ENCODE results near the gene CACNA2D1. TPM values are rescaled to one million over a fixed set of nuclear protein-coding genes. Genes with fewer than 3 reads are reported as not detected.

Gene CACNA2D1
- total and polyA plus RNA-seq, 8 donors: 0.79 to 5.0 (median 2.1) TPM

DNA sequence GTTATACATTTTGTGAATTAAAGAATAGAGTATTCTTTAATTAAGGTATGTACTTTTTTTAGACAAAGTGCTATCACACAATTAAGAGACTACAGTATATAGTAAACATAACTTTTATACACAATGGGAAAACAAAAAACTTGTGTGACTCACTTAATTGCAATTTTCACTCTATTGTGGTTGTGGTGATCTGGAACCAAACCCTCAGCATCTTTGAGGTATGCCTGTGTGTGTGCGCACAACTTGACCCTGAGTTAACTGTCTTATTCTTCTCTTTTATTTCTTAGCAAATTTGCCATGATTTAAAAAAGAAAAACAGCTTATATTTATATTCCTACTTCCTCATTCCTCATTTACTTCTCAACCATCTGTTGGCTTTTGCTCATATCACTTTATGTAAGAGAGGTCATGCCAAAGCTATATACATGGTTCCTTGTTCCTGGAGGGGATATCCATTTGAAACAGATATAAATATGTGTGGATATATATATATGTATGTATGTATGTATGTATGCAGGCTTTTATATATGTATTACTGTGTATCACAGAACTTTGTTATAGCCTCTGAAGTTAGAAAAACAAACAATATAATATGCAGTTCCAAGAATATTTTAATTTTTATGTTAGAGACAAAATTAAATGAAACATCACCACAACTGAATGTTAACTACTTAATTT, 414.2 kb downstream of the CACNA2D1 start:
- FAIRE-seq: no peak
- TF ChIP-seq, protein P1, sequence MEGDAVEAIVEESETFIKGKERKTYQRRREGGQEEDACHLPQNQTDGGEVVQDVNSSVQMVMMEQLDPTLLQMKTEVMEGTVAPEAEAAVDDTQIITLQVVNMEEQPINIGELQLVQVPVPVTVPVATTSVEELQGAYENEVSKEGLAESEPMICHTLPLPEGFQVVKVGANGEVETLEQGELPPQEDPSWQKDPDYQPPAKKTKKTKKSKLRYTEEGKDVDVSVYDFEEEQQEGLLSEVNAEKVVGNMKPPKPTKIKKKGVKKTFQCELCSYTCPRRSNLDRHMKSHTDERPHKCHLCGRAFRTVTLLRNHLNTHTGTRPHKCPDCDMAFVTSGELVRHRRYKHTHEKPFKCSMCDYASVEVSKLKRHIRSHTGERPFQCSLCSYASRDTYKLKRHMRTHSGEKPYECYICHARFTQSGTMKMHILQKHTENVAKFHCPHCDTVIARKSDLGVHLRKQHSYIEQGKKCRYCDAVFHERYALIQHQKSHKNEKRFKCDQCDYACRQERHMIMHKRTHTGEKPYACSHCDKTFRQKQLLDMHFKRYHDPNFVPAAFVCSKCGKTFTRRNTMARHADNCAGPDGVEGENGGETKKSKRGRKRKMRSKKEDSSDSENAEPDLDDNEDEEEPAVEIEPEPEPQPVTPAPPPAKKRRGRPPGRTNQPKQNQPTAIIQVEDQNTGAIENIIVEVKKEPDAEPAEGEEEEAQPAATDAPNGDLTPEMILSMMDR (IDR thresholded peaks at IDR 0.05): no peak
- H3K4me1 ChIP-seq: no peaks in the 10 kb centered on the region

GRCh38 chr7:82028097-82028496, 415.5 kb downstream of the CACNA2D1 start:
- H3K9me3 ChIP-seq: no peaks in the 10 kb centered on the region
- no peak for ATAC-seq
- intact Hi-C loops (cut with DNase I): no loop called here
- H3K27ac ChIP-seq: no peak overlapping the region
- H3K4me1 ChIP-seq: no peaks in the 10 kb centered on the region
- no peak for FAIRE-seq
- DNase-seq: no peak
- H3K36me3 ChIP-seq: no peaks in the 10 kb centered on the region
- no peaks in the 10 kb centered on the region for H3K27me3 ChIP-seq
- 56 to 73% methylated on average over 1 of the region's 1 CpG for WGBS, 2 donors
- TF ChIP-seq, protein P1 (IDR thresholded peaks at IDR 0.05): no peak
- no peak overlapping the region for H3K4me3 ChIP-seq

More for the DNA sequence above, 414.2 kb downstream of the CACNA2D1 start:
- Histone ChIP-seq H3K27me3 (no peaks in the 10 kb centered on the region), H3K36me3 (no peaks in the 10 kb centered on the region), H3K27ac (no peak overlapping the region), H3K9me3 (no peaks in the 10 kb centered on the region), H3K4me3 (no peak overlapping the region)
- ATAC-seq (no peak), DNase-seq (no peak)
- WGBS, 2 donors: 88 to 100% methylated on average over 1 of the region's 1 CpG
- intact Hi-C loops (cut with DNase I): no loop called here

- no peak for FAIRE-seq
- H3K4me3 ChIP-seq: no peak overlapping the region
Observed at GRCh38 chr7:82021713-82022112, 421.9 kb downstream of the CACNA2D1 start.

DNA sequence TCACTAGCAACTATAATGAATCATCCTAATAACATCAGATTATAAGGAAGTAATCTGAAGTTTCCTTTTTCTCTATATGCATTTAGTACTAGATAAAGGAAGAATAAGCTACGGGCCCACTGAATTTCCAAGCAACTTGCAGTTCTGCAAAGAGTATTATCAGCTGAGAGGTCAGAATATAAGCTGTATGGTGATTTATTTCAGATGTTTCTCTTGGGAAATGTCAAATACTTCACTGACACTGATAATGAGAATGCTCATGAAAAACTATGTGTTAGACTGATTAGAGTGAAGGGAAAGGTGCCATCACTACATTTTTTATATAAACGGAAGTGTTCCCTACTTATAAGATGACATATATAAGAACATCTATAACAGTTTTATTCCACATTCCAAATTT, 422.5 kb downstream of the CACNA2D1 start:
- Histone ChIP-seq H3K36me3 (no peaks in the 10 kb centered on the region), H3K4me3 (no peak overlapping the region), H3K9me3 (no peaks in the 10 kb centered on the region), H3K27me3 (peaks cover 0 to 4% (median 0%) of the 10 kb centered on the region in 4 donors), H3K4me1 (no peaks in the 10 kb centered on the region), H3K27ac (no peak overlapping the region)
- ATAC-seq (no peak), FAIRE-seq (no peak), DNase-seq (no peak)
- WGBS, 2 donors: 39 to 40% methylated on average over 2 of the region's 2 CpGs
- intact Hi-C loops (cut with DNase I): no loop called here
- TF ChIP-seq, protein P1 (IDR thresholded peaks at IDR 0.05): no peak

More at GRCh38 chr7:82021713-82022112, 421.9 kb downstream of the CACNA2D1 start:
- no peaks in the 10 kb centered on the region for H3K36me3 ChIP-seq
- intact Hi-C loops (cut with DNase I): no loop called here
- no peaks in the 10 kb centered on the region for H3K4me1 ChIP-seq
- H3K27me3 ChIP-seq: peaks cover 0 to 4% (median 0%) of the 10 kb centered on the region in 4 donors
- TF ChIP-seq, protein P1 (IDR thresholded peaks at IDR 0.05): no peak
- DNase-seq (no peak), ATAC-seq (no peak)
- no peaks in the 10 kb centered on the region for H3K9me3 ChIP-seq
- no peak overlapping the region for H3K27ac ChIP-seq

All from pancreas (tissue), 10 donors.